OCI-LY1 (cell line): ENCODE results near the gene GRID2.

Source experiments
- CTCF ChIP-seq: fragments of 200-600 bp; sonication (generic), shearing (Covaris generic); IDR thresholded peaks from 2 replicates; pipeline ENCODE4 v1.5.1; 2017; ENCODE audit warnings: mild to moderate bottlenecking, antibody characterized with exemption, low read length, moderate library complexity, mixed read lengths
- EZH2 ChIP-seq: fragments of 200-600 bp; sonication (generic), shearing (Covaris generic); IDR thresholded peaks from 2 replicates; pipeline ENCODE4 v1.8.0; 2017; ENCODE audit warnings: borderline replicate concordance, mixed run types, mild to moderate bottlenecking, antibody characterized with exemption, low read length, moderate library complexity, mixed read lengths

- no peak for TF ChIP-seq CTCF
- TF ChIP-seq EZH2, result no peak
Measured at GRCh38 chr4:93746031-93746430, 1442.3 kb downstream of the GRID2 start.
